ENCODE measurements around the gene SRMS. TPM values are rescaled to one million over a fixed set of nuclear protein-coding genes. Genes with fewer than 3 reads are reported as not detected.
"Not testable (repeated sequence)": the region's sequence is repeated elsewhere in the genome, so short reads cannot be mapped to it uniquely, and the experiment has no call there.

SRMS gene
- total RNA-seq, 1 experiment from 2014 or later: not detected

GRCh38 chr20:63565021-63565698 is 17.6 kb upstream of the SRMS start:
- peaks cover 53% of the 10 kb centered on the region for H3K36me3 ChIP-seq
- H3K4me3 ChIP-seq: no peak overlapping the region
- no peaks in the 10 kb centered on the region for H3K4me1 ChIP-seq (replicated peaks)
- no peak overlapping the region for H3K27ac ChIP-seq
- no peaks in the 10 kb centered on the region for H3K9me3 ChIP-seq (replicated peaks)
- H3K27me3 ChIP-seq (replicated peaks): no peaks in the 10 kb centered on the region
- no peak for DNase-seq (ENCODE audit: low read depth in 1 of 2, low spot score in 2 of 2)

DNA sequence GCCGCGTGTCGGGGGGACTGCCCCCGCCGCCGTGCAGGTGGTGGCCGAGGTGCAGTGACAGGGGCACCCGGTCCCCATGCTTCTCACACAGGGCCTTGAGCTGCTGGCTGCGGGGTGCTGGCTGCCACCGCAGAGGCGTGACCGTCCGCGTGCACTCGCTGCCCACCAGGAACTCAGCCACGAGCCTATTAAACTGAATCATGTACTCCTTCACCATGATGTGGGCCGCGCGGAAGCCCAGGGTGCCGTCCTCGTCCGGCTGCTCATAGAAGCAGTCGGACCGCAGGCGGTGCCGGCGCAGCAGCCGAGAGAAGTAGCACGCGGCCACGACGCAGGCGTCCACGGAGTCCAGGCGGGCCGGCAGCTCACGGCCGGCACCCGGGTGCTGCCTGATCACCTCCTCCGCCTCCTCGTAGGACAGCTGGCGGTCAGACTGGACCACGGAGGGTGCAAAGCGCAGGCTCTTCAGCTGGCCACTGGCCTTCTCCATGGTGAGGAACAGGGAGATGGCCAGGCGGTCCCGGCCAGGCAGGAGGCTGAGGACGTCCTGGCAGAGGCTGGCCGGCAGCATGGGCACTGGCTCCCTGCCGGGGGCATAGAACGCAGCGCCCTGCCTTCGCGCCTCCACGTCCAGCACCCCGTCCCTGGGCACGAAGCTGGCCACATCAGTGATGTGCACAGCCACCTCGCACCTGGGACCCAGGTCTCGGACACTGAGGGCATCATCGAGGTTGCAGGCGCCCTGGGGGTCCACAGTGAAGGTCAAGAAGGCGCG is 16.7 kb upstream of the SRMS start:
- Histone ChIP-seq H3K4me3 (no peak overlapping the region), H3K9me3 (replicated peaks) (no peaks in the 10 kb centered on the region), H3K27ac (no peak overlapping the region), H3K36me3 (peaks cover 57% of the 10 kb centered on the region), H3K27me3 (replicated peaks) (no peaks in the 10 kb centered on the region), H3K4me1 (replicated peaks) (no peaks in the 10 kb centered on the region)
- DNase-seq (ENCODE audit: low read depth in 1 of 2, low spot score in 2 of 2): no peak

DNA sequence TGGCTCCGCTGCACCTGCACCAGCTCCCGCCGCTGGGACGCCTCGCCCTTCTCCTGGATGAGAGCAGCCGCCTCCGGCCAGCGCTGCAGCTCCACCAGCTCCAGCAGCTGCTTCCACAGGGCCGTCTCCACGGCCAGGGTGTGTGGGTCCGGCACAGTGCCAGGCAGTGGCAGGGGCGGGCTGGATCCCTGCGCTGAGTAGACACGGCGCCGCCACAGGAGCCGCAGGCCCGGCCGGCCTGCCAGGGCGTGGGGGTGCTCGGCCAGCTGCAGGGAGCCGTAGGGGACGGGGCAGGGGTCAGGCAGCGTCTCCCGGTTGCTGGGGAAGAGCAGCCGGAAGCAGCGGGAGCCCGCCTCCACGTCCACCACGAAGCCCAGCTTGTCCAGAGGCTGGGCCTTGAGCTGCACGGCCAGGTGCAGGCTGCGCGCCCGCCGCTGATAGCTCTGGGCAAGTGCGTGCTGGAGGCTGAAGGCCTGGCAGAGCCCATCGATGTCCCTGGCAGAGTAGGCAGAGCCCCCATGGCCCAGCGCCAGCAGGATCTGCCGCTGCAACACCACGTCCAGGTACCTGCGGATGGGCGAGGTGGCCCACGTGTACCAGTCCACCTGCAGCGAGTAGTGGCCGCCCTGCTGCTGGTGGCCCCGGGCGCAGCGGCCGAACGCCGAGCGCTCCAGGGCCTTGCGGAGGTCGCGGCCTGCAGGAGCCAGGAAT is 15.8 kb upstream of the SRMS start:
- no peak overlapping the region for H3K4me3 ChIP-seq
- no peak for DNase-seq (ENCODE audit: low read depth in 1 of 2, low spot score in 2 of 2)
- H3K27ac ChIP-seq: no peak overlapping the region
- H3K9me3 ChIP-seq (replicated peaks): no peaks in the 10 kb centered on the region
- H3K36me3 ChIP-seq: peaks cover 54% of the 10 kb centered on the region
- no peaks in the 10 kb centered on the region for H3K27me3 ChIP-seq (replicated peaks)
- H3K4me1 ChIP-seq (replicated peaks): no peaks in the 10 kb centered on the region

DNA sequence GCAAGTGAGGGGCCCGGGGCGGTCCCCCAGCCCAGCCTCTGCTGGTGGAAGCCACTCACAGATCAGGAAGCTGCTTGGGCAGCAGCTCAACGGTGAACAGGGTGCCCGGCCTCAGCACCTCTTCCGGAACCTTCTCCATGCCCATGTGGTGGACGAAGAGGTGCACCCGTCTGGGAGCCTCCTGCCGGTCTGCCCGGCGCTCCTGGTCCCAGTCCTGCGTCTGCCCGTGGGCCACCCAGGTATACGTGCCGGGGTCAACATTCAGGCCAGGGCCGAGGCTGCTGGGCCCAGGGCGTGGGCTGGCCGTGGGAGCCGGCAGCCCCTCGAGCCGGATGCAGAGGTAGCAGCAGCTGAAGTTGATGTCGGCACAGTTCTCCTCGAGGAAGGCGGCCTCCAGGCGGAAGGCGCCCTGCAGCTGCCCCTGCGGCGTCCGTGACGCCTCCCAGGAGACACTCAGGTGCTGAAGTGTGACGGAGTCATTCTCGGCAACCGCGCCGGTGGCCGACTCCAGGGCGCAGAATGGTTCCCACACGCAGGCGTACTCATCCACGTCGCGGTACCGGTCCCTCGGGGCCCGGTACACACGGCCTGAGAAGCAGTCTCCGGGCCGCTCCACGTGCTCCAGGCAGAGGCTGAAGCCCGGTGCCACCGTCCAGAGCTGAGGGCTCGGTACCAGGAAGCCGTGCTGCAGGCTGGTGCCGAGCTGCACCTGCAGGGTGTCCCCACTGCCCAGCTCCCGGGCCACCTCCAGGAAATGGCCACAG is 15.1 kb upstream of the SRMS start:
- Histone ChIP-seq H3K4me1 (replicated peaks) (no peaks in the 10 kb centered on the region), H3K27me3 (replicated peaks) (no peaks in the 10 kb centered on the region), H3K4me3 (no peak overlapping the region), H3K9me3 (replicated peaks) (no peaks in the 10 kb centered on the region), H3K36me3 (peaks cover 53% of the 10 kb centered on the region), H3K27ac (no peak overlapping the region)
- no peak for DNase-seq (ENCODE audit: low read depth in 1 of 2, low spot score in 2 of 2)

DNA sequence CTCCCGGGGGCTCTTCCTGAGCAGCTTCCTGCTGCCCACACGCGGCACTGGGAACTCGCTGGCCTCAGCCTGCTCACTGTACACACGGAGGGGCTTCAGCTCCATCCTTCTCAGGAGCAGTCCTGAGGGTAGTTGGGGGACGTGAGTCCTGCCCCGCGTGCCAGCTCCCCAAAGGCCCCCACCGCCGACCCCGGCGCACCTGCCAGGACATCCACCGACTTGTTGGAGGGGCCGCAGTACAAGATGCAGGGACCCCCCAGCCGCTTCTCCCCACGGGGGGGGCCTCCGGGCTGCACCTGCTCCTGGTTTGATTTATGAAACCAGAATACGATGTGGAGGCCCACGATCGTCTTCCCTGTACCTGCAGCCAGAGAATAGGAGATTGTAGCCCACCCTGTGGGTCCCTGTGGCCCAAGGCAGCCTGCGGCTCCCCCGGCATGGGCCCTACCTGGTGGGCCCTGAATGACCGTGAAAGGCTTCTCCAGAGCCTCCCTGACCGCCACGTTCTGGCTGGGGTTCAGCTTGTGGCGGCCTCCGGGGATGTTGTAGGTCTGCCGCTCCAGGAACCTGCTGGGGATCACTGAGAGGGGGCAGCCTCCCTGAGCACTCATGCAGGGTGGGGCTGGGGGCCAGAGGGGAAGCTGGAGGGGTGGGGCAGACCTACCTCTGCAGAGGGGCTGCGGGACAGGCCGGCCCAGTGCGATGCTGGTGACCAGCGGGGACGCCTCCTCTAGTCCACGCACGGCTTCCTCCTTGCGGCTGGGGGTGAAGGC is 14.3 kb upstream of the SRMS start:
- no peaks in the 10 kb centered on the region for H3K9me3 ChIP-seq (replicated peaks)
- H3K4me3 ChIP-seq: no peak overlapping the region
- no peaks in the 10 kb centered on the region for H3K4me1 ChIP-seq (replicated peaks)
- peaks cover 45% of the 10 kb centered on the region for H3K36me3 ChIP-seq
- H3K27me3 ChIP-seq (replicated peaks): no peaks in the 10 kb centered on the region
- no peak for DNase-seq (ENCODE audit: low read depth in 1 of 2, low spot score in 2 of 2)
- H3K27ac ChIP-seq: no peak overlapping the region

- no peak for DNase-seq (ENCODE audit: low read depth in 1 of 2, low spot score in 2 of 2)
- Histone ChIP-seq H3K4me3 (no peak overlapping the region), H3K27ac (no peak overlapping the region), H3K4me1 (replicated peaks) (no peaks in the 10 kb centered on the region), H3K9me3 (replicated peaks) (no peaks in the 10 kb centered on the region), H3K36me3 (peaks cover 43% of the 10 kb centered on the region), H3K27me3 (replicated peaks) (no peaks in the 10 kb centered on the region)
Observed at GRCh38 chr20:63560856-63561609, 13.5 kb upstream of the SRMS start.

GRCh38 chr20:63560333-63560805 is 12.8 kb upstream of the SRMS start:
- Histone ChIP-seq H3K27ac (no peak overlapping the region), H3K4me3 (no peak overlapping the region)
- DNase-seq (ENCODE audit: low read depth in 1 of 2, low spot score in 2 of 2): no peak

GRCh38 chr20:63559485-63560332 is 12.2 kb upstream of the SRMS start:
- peaks cover 34% of the 10 kb centered on the region for H3K36me3 ChIP-seq
- H3K27me3 ChIP-seq (replicated peaks); H3K9me3 ChIP-seq (replicated peaks); H3K4me1 ChIP-seq (replicated peaks); H3K4me3 ChIP-seq; DNase-seq (ENCODE audit: low read depth in 1 of 2, low spot score in 2 of 2); H3K27ac ChIP-seq: not testable (repeated sequence)

More at GRCh38 chr20:63560333-63560805, 12.8 kb upstream of the SRMS start:
- Histone ChIP-seq H3K36me3 (peaks cover 39% of the 10 kb centered on the region), H3K27me3 (replicated peaks) (no peaks in the 10 kb centered on the region), H3K9me3 (replicated peaks) (no peaks in the 10 kb centered on the region), H3K4me1 (replicated peaks) (no peaks in the 10 kb centered on the region)

- DNase-seq (ENCODE audit: low read depth in 1 of 2, low spot score in 2 of 2): no peak
- Histone ChIP-seq H3K4me1 (replicated peaks) (no peaks in the 10 kb centered on the region; the same call in 1 of the 2 replicates), H3K4me3 (no peak overlapping the region), H3K36me3 (peaks cover 27% of the 10 kb centered on the region), H3K9me3 (replicated peaks) (no peaks in the 10 kb centered on the region), H3K27me3 (replicated peaks) (no peaks in the 10 kb centered on the region), H3K27ac (no peak overlapping the region)
Observed at GRCh38 chr20:63558804-63559484, 11.4 kb upstream of the SRMS start.

- no peak for DNase-seq (ENCODE audit: low read depth in 1 of 2, low spot score in 2 of 2)
- H3K4me3 ChIP-seq: no peak overlapping the region
- H3K27me3 ChIP-seq (replicated peaks): 0 out of 2 replicates have a peak, but pooled peaks cover 6% of the 10 kb centered on the region
- H3K4me1 ChIP-seq (replicated peaks): peaks cover 5% of the 10 kb centered on the region
- no peak overlapping the region for H3K27ac ChIP-seq
- H3K9me3 ChIP-seq (replicated peaks): 0 out of 2 replicates have a peak, but pooled peaks cover 3% of the 10 kb centered on the region
- H3K36me3 ChIP-seq: peaks cover 16% of the 10 kb centered on the region
Observed at GRCh38 chr20:63557481-63557891, 9.9 kb upstream of the SRMS start.

GRCh38 chr20:63556873-63557478 is 9.4 kb upstream of the SRMS start:
- no peak overlapping the region for H3K27ac ChIP-seq
- 0 out of 2 replicates have a peak, but pooled peaks cover 6% of the 10 kb centered on the region for H3K27me3 ChIP-seq (replicated peaks)
- H3K36me3 ChIP-seq: peaks cover 14% of the 10 kb centered on the region
- H3K4me1 ChIP-seq (replicated peaks): peaks cover 5% of the 10 kb centered on the region
- no peak for DNase-seq (ENCODE audit: low read depth in 1 of 2, low spot score in 2 of 2)
- H3K4me3 ChIP-seq: no peak overlapping the region
- H3K9me3 ChIP-seq (replicated peaks): 0 out of 2 replicates have a peak, but pooled peaks cover 3% of the 10 kb centered on the region
